ENCODE data around the gene DCBLD2.

GRCh38 chr3:98761643-98762229, 139.8 kb downstream of the DCBLD2 start:
- no peak for TF ChIP-seq POLR2A (IDR thresholded peaks at IDR 0.05; ENCODE audit: low read length)
- TF ChIP-seq GATA1 (IDR thresholded peaks at IDR 0.05; ENCODE audit: low read depth, low read length), result no peak

Data from erythroblast (primary cell).